Activated naive CD4-positive, alpha-beta T cell treated with anti-CD3 and anti-CD28 coated beads, Interleukin-2, amount 50 U/mL, for 16 hours (primary cell): ENCODE measurements around the gene THADA.
A peak's percentile ranks its signal among the peaks of the same experiment; 100 is the strongest.

Experiments used
- DNase-seq: peaks from one replicate; pipeline ENCODE4 v3.0.0-alpha.2; 2020

The THADA gene

DNA sequence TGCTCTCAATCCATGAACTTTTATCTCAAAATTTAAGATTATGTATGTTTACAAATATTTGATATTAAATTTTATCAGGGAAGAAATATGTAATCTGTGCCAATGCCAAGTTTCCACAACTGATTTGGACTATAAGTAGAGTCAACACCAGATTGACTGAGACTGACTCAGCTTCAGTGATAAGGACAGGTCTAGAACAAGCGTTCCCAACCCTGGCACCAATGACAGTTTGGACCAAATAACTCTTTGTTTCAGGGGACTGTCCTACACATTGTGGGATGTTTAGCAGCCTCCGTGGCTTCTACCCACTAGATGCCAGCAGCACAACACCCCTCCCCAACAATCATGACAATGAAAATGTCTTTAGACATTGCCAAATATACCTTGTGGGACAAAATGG, 165.3 kb downstream of the THADA start:
- DNase-seq: no peak

DNA sequence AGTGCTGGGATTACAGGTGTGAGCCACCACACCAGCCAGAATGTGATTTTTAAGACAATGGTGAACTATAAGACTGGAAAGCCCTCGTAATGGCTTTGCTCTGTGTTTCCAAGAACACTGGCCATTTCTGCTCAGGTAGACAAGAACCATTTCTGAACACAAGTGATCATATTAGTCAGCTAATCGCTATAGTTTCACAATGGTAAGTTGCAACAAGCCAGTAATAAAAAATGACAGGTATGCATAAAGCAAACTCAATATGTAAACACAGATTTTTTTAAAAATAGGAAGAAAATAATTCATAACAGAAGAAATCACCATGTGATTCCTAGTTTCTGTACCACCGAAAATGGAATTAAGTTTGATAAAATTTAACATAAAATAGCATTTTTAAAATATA, 166.5 kb downstream of the THADA start:
- DNase-seq: no peak

DNA sequence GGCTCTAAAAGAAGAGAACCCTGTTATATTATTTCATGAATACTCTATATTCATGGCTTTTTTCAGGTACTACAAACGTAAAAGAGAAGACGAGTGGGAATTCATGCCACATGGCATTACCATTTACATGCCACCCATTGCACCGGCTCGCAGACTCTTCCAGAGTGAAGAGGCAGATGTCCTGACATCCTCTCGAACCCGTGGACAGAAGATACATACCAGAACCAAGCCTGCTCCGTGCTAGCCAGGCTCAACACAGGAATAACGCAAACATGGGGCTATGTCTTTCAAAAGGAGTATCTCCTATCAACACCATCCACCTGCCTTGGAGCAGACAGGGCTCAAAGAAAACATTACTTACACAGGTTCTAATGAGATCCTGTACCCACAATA, 168.8 kb downstream of the THADA start:
- no peak for DNase-seq

DNA sequence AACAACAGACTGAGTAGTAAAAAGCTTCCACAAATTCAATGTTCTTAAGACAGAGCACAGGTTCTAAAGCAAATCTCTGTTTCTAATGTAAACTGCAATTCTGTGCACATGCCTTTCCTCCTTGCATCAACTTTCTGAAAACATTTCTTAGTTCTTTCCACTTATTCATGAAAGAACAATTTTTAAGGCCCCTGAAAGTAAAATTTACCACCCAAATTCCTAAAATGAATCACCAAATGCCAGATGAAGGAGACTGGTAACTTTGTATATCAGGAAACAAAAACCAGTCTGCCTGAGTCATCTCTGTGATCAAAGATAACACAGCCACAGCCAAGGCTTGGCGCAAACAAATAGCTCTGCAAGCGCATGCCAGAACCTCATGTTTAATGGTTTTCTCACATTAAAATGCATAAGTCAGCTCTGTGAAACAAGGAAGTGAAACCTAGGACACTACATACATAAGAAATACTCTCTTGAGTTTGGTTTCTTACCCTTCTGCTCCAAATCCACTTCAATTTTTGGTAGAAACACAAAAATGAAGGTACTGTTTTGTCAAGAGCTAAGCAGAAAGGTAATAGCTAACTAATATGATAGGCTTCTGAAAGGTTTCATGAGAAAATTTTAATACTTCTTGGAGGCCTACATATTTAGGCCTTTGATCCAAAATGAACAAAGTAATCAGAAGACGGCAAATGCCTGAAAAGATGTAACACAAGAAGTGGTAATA, 169.4 kb downstream of the THADA start:
- peak; percentile 70 for DNase-seq

DNA sequence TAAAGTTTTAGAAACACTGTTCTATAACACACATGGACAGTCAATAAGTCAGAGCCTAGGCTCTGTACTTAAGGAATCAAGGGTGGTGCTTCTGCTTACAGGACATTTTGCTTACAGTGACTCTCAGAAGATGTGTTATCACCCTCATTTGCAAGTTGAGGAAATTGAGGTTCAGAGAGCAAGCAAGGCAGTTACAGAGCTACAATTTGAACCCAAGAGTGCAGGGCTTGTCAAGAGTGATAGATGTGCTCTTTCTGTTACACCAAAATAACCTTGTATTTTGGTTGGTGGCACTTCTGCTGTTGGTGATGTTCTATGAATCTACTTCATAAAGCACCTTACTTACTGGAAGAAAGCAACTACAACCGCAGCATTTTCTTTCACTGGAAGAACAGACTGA, 170.2 kb downstream of the THADA start:
- no peak for DNase-seq

DNA sequence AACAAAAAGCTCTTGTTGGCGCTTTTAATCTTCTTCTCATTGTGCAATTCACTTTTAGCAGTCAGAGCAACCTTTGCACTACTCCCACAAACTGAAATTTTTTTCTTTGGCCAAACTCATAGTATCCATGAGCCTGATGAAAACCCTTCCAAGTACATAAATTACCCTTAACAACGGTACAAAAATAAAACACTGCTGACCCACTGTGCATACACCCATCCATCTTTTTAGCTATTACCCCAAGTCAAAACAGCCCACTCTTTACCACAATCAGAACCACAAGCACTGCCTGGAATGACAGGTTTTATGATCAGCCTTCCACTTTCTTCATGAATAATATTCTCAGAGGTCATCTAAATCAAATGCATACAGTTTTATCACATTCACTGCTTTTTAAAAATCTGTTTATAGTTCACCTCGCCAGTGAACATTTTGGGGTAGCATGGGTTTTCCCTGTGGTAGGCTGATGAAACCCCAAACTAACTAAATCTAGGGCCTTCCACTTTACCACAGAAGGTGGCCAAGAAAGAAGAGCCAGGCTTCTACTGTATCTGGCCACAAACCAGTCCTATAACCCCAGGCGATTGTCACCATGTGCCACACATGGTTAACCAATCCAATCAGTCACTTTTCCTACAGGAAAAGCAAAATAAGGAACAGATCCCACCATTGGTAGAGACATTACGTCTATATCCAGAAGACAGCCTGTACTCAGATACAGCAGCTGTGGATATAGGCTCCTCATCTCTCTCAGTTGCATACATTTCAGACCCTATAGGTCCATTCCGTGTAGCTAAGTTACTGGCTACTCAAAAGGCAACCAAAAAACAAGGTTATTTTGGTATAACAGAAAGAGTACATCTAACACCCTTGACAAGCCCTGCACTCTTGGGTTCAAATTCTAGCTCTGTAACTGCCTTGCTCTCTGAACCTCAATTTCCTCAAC, 171.3 kb downstream of the THADA start:
- no peak for DNase-seq

DNA sequence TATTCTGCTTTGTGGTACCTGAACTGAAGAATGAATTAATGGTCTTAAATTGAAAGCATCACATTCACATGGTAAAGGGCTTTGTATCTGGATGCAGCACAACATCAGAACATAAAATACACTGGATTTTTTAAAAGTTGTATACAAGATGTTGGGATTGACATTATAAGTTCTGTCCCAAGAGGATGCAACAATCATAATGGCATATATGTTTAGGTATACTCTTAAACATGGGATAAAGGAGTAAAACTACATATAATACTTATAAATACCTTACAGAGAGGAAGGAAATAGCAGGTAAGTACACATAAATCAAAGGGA, 171.9 kb downstream of the THADA start:
- DNase-seq: no peak

DNA sequence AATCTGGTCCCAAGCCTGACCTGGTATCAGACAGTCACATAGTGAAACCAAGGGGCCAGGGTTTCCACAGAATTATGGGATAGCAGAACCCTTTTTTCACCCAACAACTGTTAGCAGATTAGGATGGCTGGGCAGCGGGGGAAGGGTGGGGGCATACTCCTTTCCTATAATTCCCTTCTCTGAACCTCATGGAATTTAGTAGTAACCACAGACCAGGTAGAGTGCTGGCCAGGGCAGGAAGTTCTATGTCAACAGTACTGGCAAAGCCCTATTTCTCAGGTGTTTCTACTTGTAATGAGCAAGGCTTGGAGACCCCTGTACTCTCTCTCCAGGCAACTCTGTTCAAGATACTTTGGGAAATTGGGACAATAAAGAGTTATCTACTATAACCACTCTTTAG, 174.6 kb downstream of the THADA start:
- no peak for DNase-seq

DNA sequence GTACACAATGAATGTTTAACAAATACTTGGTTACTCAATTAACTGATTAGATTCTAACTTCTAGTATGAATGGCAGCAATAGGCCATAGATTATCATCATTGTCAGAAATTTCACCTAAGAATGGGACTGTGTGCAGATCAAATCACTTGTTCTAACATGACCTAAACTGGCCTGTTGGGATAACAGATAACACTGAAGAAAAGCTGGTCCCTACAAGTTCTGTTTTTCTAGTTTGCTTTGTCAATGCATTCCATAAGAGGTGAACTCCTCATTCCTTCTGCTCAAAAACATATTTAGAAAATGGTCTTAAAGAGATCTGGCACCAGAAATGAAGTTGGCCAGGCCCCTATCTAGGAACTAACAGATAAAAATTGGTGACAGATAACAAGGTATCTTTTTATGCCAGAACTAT, 175.4 kb downstream of the THADA start:
- no peak for DNase-seq

DNA sequence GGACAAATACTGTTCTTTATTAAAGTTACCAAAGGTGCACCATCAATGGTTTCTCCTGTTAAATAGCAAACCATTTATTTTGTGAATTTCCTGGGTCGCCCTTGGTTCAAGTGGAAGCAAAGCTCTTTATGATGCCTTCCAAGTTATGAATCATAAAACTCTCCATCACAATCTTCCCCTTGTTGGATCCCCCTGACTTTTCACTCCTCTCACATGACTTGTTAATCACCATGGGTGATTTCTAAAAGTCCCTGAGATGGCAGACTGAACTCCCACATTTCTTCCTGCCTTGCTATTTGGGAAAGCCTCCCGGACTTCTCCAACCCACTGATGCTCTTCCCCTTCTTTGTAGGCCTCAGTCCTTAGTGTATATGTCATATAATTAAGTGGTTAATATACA, 176.0 kb downstream of the THADA start:
- no peak for DNase-seq

DNA sequence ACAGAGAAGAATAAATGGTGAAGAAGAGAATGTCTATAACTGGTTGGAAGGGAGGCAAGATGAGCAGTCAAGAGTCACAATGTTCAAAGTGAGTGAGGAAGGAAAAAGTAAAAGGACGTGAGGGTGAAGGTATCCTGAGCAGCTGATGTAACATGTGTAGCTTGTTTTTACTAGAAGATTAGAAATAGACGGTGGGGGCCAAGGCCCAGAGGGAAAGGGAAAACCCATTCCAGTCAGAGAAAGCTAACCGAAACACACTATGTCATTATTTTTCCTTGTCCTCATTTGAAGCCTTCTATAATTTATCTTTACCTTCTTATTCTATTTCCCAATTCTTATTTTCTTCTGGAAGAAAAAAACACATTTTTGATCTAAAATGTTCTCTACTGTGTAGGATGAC, 176.6 kb downstream of the THADA start:
- DNase-seq: no peak

DNA sequence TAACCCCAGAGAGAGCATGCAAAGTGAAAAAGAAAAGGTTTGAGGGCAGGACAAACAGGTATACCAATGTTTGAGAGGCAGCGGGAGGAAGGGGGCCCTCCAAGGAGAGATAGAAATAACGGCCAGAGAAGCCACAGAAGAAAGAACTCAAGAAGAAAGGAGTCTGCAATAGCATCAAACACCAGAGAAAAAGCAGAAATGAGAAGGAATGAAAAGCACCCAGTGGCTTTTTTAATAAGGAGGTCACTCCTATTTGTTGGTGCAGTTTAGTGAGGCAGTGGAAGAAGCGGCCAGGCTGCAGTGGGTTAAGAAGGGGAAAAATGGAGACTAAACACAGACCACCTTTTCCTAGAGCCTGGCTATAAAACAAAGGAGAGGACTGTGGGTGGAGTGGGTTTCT, 177.2 kb downstream of the THADA start:
- DNase-seq: no peak

DNA sequence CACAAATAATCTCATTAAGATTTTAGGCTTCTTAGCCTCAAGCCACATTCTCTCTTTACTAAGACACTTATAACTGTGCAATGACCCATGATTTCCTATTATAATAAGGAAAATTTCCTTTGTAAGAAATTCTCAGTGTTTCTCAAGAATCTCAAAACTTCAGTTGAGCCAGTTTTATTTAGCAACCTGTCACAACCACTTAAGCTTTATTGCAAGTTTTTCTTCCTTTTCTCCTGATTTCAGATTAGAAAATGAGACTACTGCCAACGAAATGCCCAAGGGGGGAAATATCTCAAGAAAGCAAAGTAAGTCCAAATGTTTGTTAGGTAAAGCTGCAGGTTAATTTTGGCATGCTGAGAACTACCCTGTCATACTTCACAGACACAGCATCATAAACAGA, 178.5 kb downstream of the THADA start:
- no peak for DNase-seq

DNA sequence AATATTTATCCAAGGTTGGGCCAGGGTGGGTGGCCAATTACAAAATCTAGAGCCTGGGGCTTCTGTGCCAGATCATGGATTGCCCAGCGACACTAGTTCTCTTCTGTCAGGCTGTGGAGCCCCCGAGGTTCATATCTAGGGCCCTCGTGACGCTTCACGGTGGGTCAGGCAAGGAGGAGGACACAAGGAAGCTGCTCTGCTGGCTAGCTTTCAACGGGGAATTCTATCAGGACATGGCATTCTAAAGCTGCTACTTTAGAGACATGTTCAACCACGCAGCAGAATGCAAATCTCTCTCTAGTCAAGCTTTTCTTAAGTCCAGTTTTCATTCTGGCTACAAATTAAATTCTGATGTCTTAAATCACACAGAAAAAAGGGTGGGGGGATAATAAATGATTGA, 180.2 kb downstream of the THADA start:
- no peak for DNase-seq

DNA sequence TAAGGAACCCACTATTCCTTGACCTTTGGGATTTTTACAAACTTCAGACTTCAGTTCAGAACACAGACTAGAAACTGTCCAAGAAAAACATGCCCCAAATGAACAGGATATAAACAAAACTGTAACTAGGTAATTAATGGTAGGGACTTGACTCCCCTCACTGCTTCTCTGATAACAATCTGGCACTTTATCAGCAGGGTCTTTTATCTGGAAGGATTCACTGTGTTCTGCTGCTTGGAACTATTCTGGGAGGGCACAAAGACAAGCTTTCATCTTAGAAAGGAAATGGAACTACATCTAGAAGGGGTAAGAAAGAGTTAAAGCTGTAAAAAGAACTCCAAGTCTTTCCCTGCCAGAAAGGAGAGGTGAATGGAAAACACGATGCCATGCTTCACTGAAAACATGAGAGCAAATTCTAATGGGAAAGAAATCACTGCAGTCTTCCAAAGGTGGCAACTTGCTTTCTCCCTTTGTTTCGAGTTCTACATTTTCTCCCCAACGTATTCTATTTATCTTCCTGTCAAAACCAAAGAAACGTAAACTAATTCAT, 181.2 kb downstream of the THADA start:
- DNase-seq: no peak

DNA sequence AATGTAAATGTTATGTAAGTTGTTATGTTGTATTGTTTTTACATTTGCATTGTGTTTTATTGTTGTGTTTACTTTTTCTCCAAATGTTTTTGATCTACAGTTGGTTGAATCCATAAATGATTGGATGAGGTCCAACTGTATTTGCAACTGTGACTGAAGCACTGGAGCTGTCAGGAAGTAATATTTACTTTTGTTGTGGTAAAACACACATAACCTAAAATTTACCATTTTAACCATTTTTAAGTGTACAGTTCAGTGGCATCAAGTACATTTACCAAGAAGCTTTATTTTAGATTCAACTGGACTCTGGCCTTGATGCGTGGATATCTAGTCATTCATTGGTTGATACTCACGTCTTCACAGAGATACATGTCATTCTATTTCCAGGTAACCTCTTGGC, 181.8 kb downstream of the THADA start:
- DNase-seq: no peak

DNA sequence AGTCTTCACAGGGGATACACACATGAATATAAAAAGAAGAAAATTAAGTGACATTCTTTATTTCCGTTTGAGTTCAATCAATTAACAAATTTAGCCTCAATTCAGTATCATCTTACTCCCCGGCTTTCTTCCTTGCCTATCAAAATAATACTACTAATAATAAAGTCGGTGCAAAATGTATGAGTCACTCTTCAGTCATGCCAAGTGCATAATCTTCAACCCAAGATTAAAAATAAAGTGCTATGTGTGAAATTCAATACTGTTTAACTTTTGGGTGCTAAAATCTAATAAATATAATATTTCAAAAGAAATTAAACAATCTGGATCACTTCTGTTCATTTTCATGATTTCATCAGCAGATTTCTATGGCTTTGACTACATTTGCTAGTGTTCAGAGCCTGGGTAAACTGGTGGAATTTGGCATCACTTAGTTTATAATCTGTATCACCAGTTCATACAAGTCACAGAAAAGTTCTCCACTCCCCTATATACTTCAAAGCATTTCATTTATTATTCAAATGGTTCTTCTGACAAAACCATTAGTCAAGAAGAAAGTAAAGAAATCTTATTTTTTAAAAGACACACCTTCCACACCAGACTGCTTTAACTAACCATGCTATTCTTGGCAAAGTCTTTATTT, 183.6 kb downstream of the THADA start:
- DNase-seq: no peak

DNA sequence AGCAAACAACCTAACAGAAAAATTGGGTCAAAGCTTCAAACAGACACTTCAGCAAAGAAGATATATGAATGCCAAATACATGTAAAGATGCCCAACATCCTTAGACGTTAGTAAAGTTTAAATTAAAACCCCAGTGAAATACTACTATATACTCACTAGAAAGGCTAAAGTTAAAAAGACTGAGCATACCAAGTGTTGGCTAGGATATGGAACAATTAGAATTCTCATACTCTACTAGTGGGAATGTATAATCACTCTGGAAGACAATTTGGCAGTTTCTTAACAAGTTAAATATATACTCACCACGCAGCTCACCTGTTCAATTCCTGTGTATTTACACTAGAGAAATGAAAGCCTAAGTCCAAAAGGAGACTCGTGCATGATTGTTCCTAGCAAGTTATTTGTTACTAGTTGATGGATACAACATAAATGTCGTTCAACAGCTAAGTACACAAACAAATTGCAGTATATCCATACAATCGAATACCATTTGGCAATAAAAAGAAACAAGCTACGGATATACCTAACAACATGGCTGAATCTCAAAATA, 185.7 kb downstream of the THADA start:
- no peak for DNase-seq

DNA sequence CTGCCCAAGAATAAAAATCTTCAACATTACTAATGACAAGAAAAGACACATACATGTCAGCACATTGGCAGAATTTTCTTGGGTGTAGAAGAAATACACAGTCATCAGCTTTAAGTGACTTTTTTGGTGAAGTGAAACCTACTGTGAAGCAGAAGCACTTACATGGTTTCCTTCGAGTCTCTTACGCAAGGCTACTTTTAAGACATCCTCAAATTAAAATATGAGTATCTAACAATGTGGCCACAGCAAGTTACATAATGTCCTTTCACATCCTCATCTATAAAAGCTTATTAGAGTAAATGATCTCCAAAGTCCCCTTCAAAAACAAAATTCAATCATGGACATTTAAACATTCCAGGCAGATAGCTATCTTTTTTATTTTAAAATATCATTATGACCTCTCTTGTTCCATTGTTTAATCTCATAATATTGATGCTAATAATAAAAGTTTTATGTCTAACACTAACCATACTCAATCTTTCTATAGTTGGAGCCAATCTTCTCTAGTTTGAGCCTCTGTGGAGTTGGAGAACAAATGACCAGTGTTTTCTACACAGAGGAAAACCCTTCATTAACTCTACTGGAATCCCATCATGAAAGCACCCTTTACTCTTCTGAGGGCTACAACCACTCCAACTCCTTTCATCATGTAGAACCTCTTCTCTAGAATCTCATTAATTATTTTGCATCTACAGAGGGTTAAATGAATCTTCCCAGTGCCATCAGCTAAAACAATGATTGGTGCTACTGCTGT, 187.3 kb downstream of the THADA start:
- no peak for DNase-seq

DNA sequence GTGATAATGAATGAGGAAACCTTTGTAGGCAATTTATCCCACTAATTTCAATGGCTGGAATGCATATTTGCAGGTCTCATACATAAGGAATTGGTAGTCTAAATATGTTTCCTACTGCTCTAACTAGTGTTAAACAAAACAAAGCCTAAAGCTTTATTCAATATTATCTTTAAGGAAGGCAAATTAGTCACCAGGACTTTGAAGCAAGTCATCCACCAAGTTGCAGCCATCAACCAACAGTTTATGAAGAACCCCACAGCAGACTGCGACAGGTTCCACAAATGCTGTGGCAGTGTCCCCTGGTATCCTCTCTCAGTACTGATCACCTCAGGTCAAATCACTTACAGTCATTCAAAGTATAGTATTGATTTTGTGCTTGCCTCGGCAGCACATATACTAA, 187.9 kb downstream of the THADA start:
- DNase-seq: no peak

DNA sequence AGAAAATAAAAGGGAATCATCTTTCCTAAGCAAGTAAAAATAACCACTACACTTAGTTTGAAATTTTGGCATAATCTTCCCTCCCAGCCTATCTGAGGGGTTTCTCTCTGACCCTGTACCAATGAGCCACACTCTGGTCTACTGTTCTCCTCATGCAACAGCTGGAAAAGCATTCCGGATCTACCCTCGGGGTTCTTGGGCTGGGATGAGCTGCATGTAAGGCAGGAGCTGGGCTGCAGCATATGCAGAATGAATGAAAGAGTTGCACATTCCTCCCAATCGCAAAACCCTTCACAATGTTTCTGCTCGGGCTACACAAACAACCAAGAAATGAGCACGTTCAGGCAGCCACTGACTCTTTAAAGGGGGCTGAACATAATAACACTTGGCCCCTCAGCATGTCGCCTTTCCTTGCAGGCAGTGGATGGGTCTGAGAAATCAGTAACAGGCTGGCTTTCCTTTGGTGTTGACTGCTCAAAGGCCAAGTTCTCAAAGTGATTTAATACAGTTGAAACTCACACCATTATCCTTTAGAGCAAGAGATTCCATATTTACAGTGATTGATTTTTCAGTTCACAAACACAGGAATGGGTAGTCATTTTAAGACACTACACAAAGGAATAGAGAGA, 189.1 kb downstream of the THADA start:
- DNase-seq: no peak

DNA sequence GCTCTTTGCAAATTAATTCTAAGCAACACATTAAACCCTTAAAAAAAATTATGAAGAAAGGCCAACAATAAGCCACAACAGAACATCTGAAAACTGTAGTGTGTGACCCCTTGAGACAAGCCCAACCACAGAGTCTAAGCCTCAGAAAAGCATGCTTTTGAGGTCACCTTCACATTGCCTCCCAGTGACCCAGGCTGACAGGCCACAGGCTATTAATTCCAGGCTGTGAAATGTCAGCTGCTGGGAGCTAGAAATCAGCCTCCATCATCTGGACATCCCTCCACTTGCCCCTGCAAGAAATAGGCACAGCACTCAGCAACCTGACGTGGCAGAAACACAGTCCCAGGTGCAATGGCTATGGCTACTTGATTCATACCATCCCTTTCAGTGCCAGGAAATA, 190.0 kb downstream of the THADA start:
- no peak for DNase-seq
